DND-41 (cell line): ENCODE measurements around the gene NISCH.

Source experiments
- ATAC-seq: fragments of 200-7000 bp; cut with Tn5 transposase; 3 replicates; pipeline ENCODE4 v1.9.1; 2021; ENCODE audit warnings: low read depth; ENCODE audit not compliant: insufficient read depth
- DNase-seq: peaks from one replicate; pipeline ENCODE4 v3.0.0-alpha.2; 2020
- H2AFZ ChIP-seq: 2 replicates; pipeline ENCODE4 v1.6.0; 2012; ENCODE audit warnings: low read depth, low read length
- H3K27ac ChIP-seq: 2 replicates; pipeline ENCODE4 v1.5.1; 2012; ENCODE audit warnings: low read length, inconsistent platforms
- H3K27me3 ChIP-seq: fragments of 200-600 bp; sonication (generic); 2 replicates; pipeline ENCODE4 v1.6.0; 2012; ENCODE audit warnings: low read length, mild to moderate bottlenecking, inconsistent platforms; ENCODE audit not compliant: insufficient read depth, poor library complexity
- H3K36me3 ChIP-seq: 2 replicates; pipeline ENCODE4 v1.5.1; 2012; ENCODE audit warnings: low read length, inconsistent platforms; ENCODE audit not compliant: insufficient read depth
- H3K4me1 ChIP-seq: 2 replicates; pipeline ENCODE4 v1.5.1; 2012; ENCODE audit warnings: mild to moderate bottlenecking, low read length; ENCODE audit not compliant: insufficient read depth
- H3K4me2 ChIP-seq: 2 replicates; pipeline ENCODE4 v1.6.0; 2012; ENCODE audit warnings: mild to moderate bottlenecking, moderate library complexity, low read length, inconsistent platforms; ENCODE audit not compliant: insufficient read depth
- H3K4me3 ChIP-seq, 2 experiments: fragments of 200-600 bp in 1 of 2; shearing (Covaris generic) in 1 of 2; 2 replicates each; pipeline ENCODE4 v1.5.1; 2012 to 2016; ENCODE audit warnings: inconsistent platforms in 2 of 2, low read length in 2 of 2, mild to moderate bottlenecking in 2 of 2, low read depth in 1 of 2, moderate library complexity in 1 of 2
- H3K79me2 ChIP-seq: 2 replicates; pipeline ENCODE4 v1.6.0; 2012; ENCODE audit warnings: low read length, inconsistent platforms; ENCODE audit not compliant: insufficient read depth
- H3K9ac ChIP-seq: 2 replicates; pipeline ENCODE4 v1.6.0; 2012; ENCODE audit warnings: low read depth, mild to moderate bottlenecking, inconsistent platforms, low read length, moderate library complexity
- H3K9me3 ChIP-seq: 2 replicates; pipeline ENCODE4 v1.5.1; 2012; ENCODE audit warnings: low read length, moderate library complexity, mild to moderate bottlenecking, inconsistent platforms; ENCODE audit not compliant: insufficient read depth, severe bottlenecking
- H4K20me1 ChIP-seq: 2 replicates; pipeline ENCODE4 v1.6.0; 2012; ENCODE audit warnings: low read length; ENCODE audit not compliant: insufficient read depth
- CTCF ChIP-seq: IDR thresholded peaks from 2 replicates; pipeline ENCODE4 v1.5.1; 2012; ENCODE audit warnings: borderline replicate concordance, low read length, moderate library complexity, mild to moderate bottlenecking; ENCODE audit not compliant: poor library complexity, severe bottlenecking; ENCODE audit errors: extremely low read depth
- EZH2 ChIP-seq: IDR thresholded peaks from 3 replicates; pipeline ENCODE4 v1.6.1; 2012; ENCODE audit warnings: borderline replicate concordance, low read depth, mild to moderate bottlenecking, moderate library complexity, low read length, inconsistent platforms; ENCODE audit not compliant: severe bottlenecking

Gene NISCH

GRCh38 chr3:52407779-52408178, 47.6 kb upstream of the NISCH start:
- DNase-seq (no peak), ATAC-seq (no peak)
- H3K4me3 ChIP-seq = peak overlapping the region in 1 of 2 experiments; percentile 10; a peak in 1 of 4 replicates
- H3K4me1 ChIP-seq = peaks cover 46% of the 10 kb centered on the region
- peaks cover 55% of the 10 kb centered on the region for H3K79me2 ChIP-seq
- no peak overlapping the region for H2AFZ ChIP-seq
- H3K9ac ChIP-seq = peak overlapping the region; percentile 88; the same call in 1 of the 2 replicates
- peaks cover 55% of the 10 kb centered on the region for H4K20me1 ChIP-seq
- TF ChIP-seq EZH2 (no peak), CTCF (no peak)
- peaks cover 68% of the 10 kb centered on the region for H3K36me3 ChIP-seq
- no peaks in the 10 kb centered on the region for H3K27me3 ChIP-seq
- H3K4me2 ChIP-seq = peak overlapping the region; percentile 99
- no peak overlapping the region for H3K27ac ChIP-seq
- no peaks in the 10 kb centered on the region for H3K9me3 ChIP-seq

- peaks cover 61% of the 10 kb centered on the region for H3K79me2 ChIP-seq
- DNase-seq (no peak), ATAC-seq (no peak)
- peaks cover 53% of the 10 kb centered on the region for H3K4me1 ChIP-seq
- H3K36me3 ChIP-seq = peaks cover 67% of the 10 kb centered on the region
- H3K9ac ChIP-seq = peak overlapping the region; percentile 88
- H3K9me3 ChIP-seq = no peaks in the 10 kb centered on the region
- H3K27me3 ChIP-seq = no peaks in the 10 kb centered on the region
- H3K4me2 ChIP-seq = peak overlapping the region; percentile 99
- H3K4me3 ChIP-seq = peak overlapping the region; percentile 98; a peak in 3 of 4 replicates
- peaks cover 54% of the 10 kb centered on the region for H4K20me1 ChIP-seq
- H3K27ac ChIP-seq = no peak overlapping the region; the same call in 1 of the 2 replicates
- TF ChIP-seq EZH2 (no peak), CTCF (no peak)
- H2AFZ ChIP-seq = no peak overlapping the region
These were observed 46.9 kb upstream of the NISCH start for GRCh38 chr3:52408466-52408865.

GRCh38 chr3:52415800-52416199, 39.6 kb upstream of the NISCH start:
- peaks cover 36% of the 10 kb centered on the region for H3K79me2 ChIP-seq
- H3K36me3 ChIP-seq = peaks cover 27% of the 10 kb centered on the region
- ATAC-seq (no peak), DNase-seq (no peak)
- no peak overlapping the region for H2AFZ ChIP-seq
- no peak overlapping the region for H3K4me3 ChIP-seq
- no peak overlapping the region for H3K9ac ChIP-seq
- no peak overlapping the region for H3K27ac ChIP-seq
- H3K9me3 ChIP-seq = no peaks in the 10 kb centered on the region
- H3K27me3 ChIP-seq = no peaks in the 10 kb centered on the region
- TF ChIP-seq EZH2 = no peak
- TF ChIP-seq CTCF = no peak
- H4K20me1 ChIP-seq = peaks cover 16% of the 10 kb centered on the region; the same call in 1 of the 2 replicates
- H3K4me1 ChIP-seq = peaks cover 34% of the 10 kb centered on the region
- no peak overlapping the region for H3K4me2 ChIP-seq

GRCh38 chr3:52420388-52420787, 35.0 kb upstream of the NISCH start:
- Histone ChIP-seq H3K27ac (no peak overlapping the region), H3K4me2 (no peak overlapping the region), H3K9ac (no peak overlapping the region), H2AFZ (no peak overlapping the region), H4K20me1 (no peaks in the 10 kb centered on the region), H3K4me1 (no peaks in the 10 kb centered on the region), H3K36me3 (peaks cover 12% of the 10 kb centered on the region; the same call in 1 of the 2 replicates), H3K79me2 (peaks cover 3% of the 10 kb centered on the region; the same call in 1 of the 2 replicates), H3K27me3 (no peaks in the 10 kb centered on the region), H3K4me3 (no peak overlapping the region), H3K9me3 (no peaks in the 10 kb centered on the region)
- TF ChIP-seq CTCF (no peak), EZH2 (no peak)
- DNase-seq (no peak), ATAC-seq (no peak)
